ENCODE measurements around the gene SLC6A5. TPM values are rescaled to one million over a fixed set of nuclear protein-coding genes. Genes with fewer than 3 reads are reported as not detected.

The SLC6A5 gene
- total and polyA plus RNA-seq, 4 donors: 4.9 to 56.9 (median 32.3) TPM

- Histone ChIP-seq H3K27ac (ENCODE audit: low read depth, low read length) (no peak overlapping the region), H3K27me3 (ENCODE audit: control insufficient read depth, insufficient read depth, low read length) (no peaks in the 10 kb centered on the region), H3K36me3 (ENCODE audit: control insufficient read depth, insufficient read depth, low read length) (no peaks in the 10 kb centered on the region), H3K9me3 (ENCODE audit: control insufficient read depth, insufficient read depth, low read length) (no peaks in the 10 kb centered on the region), H3K4me1 (ENCODE audit: control insufficient read depth, insufficient read depth, low read length) (no peaks in the 10 kb centered on the region), H3K4me3 (ENCODE audit: low read depth, low read length) (no peak overlapping the region)
- no peak for DNase-seq (ENCODE audit: low read depth in 4 of 6, low spot score in 6 of 6)
- WGBS (ENCODE audit: insufficient coverage): 80% methylated on average over 1 of the region's 1 CpG
Observed at GRCh38 chr11:20658135-20658534, 58.7 kb downstream of the SLC6A5 start.

- Histone ChIP-seq H3K4me1 (ENCODE audit: control insufficient read depth, insufficient read depth, low read length) (no peaks in the 10 kb centered on the region), H3K9me3 (ENCODE audit: control insufficient read depth, insufficient read depth, low read length) (no peaks in the 10 kb centered on the region), H3K27me3 (ENCODE audit: control insufficient read depth, insufficient read depth, low read length) (no peaks in the 10 kb centered on the region), H3K36me3 (ENCODE audit: control insufficient read depth, insufficient read depth, low read length) (no peaks in the 10 kb centered on the region), H3K4me3 (ENCODE audit: low read depth, low read length) (no peak overlapping the region), H3K27ac (ENCODE audit: low read depth, low read length) (no peak overlapping the region)
- 77% methylated on average over 3 of the region's 3 CpGs for WGBS (ENCODE audit: insufficient coverage)
- DNase-seq (ENCODE audit: low read depth in 4 of 6, low spot score in 6 of 6): no peak
Observed at GRCh38 chr11:20661445-20661844, 62.0 kb downstream of the SLC6A5 start.

- H3K4me1 ChIP-seq (ENCODE audit: control insufficient read depth, insufficient read depth, low read length): no peaks in the 10 kb centered on the region
- no CpG with 5 or more reads among the region's 3 CpGs for WGBS (ENCODE audit: insufficient coverage)
Observed at GRCh38 chr11:20661850-20662249, 62.4 kb downstream of the SLC6A5 start.

DNA sequence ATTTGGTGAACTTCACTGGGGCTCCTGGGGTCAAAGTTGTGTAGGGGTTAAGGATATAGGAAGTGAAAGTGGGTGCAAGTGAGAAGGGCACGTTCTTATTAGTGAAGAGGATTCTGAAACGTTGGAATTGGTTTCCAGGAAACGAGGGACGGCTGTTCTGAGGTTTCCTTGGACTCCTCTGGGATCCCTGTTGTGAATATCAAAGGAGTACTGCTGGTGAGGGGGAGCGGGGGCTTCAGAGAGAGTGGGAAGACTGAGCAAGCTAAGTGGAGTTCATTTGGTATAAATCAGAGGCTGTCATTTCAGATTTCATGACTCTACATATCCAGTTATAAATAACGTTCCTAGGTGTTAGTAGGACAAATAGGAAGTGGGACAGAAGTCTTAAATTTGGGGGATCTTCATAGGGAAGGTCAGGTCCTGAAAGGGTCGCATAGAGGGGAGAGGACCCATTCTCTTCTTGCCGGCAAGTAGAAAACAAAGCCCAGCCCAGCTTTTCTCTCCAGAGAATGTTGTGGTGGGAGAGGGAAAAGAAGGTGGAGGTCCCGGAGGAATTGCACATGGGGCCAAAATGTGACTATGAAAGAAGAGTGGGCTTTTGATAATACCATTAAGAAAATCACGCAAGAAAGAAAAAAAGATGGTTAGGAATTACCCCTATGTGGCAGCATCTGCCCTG, 68.9 kb downstream of the SLC6A5 start:
- Histone ChIP-seq H3K36me3 (ENCODE audit: control insufficient read depth, insufficient read depth, low read length) (no peaks in the 10 kb centered on the region), H3K9me3 (ENCODE audit: control insufficient read depth, insufficient read depth, low read length) (no peaks in the 10 kb centered on the region), H3K27ac (ENCODE audit: low read depth, low read length) (no peak overlapping the region), H3K4me3 (ENCODE audit: low read depth, low read length) (peak overlapping the region; percentile 29), H3K27me3 (ENCODE audit: control insufficient read depth, insufficient read depth, low read length) (peaks cover 48% of the 10 kb centered on the region), H3K4me1 (ENCODE audit: control insufficient read depth, insufficient read depth, low read length) (peaks cover 26% of the 10 kb centered on the region)
- WGBS (ENCODE audit: insufficient coverage): 3% methylated on average over 6 of the region's 10 CpGs
- DNase-seq (ENCODE audit: low read depth in 4 of 6, low spot score in 6 of 6): peak in 2 of 6 donors; percentile 7 to 37

More at GRCh38 chr11:20661850-20662249, 62.4 kb downstream of the SLC6A5 start:
- no peak overlapping the region for H3K27ac ChIP-seq (ENCODE audit: low read depth, low read length)
- H3K4me3 ChIP-seq (ENCODE audit: low read depth, low read length): no peak overlapping the region
- peaks cover under 1% of the 10 kb centered on the region for H3K27me3 ChIP-seq (ENCODE audit: control insufficient read depth, insufficient read depth, low read length)
- no peaks in the 10 kb centered on the region for H3K36me3 ChIP-seq (ENCODE audit: control insufficient read depth, insufficient read depth, low read length)
- DNase-seq (ENCODE audit: low read depth in 4 of 6, low spot score in 6 of 6): no peak
- no peaks in the 10 kb centered on the region for H3K9me3 ChIP-seq (ENCODE audit: control insufficient read depth, insufficient read depth, low read length)

- peaks cover 26% of the 10 kb centered on the region for H3K4me1 ChIP-seq (ENCODE audit: control insufficient read depth, insufficient read depth, low read length)
- H3K36me3 ChIP-seq (ENCODE audit: control insufficient read depth, insufficient read depth, low read length): no peaks in the 10 kb centered on the region
- peak in 2 of 6 donors; percentile 72 to 74 for DNase-seq (ENCODE audit: low read depth in 4 of 6, low spot score in 6 of 6)
- no peaks in the 10 kb centered on the region for H3K9me3 ChIP-seq (ENCODE audit: control insufficient read depth, insufficient read depth, low read length)
- no peak within 1 kb of the TSS for H3K27ac ChIP-seq (ENCODE audit: low read depth, low read length)
- under 1% methylated on average over 89 of the region's 93 CpGs for WGBS (ENCODE audit: insufficient coverage)
- peaks cover 48% of the 10 kb centered on the region for H3K27me3 ChIP-seq (ENCODE audit: control insufficient read depth, insufficient read depth, low read length)
- H3K4me3 ChIP-seq (ENCODE audit: low read depth, low read length): peak within 1 kb of the TSS; percentile 39
Observed at GRCh38 chr11:20668844-20669819, 69.7 kb downstream of the SLC6A5 start, which contains the start of gene NELL1. Gene NELL1 (plus strand): TSS chr11:20669586.

DNA sequence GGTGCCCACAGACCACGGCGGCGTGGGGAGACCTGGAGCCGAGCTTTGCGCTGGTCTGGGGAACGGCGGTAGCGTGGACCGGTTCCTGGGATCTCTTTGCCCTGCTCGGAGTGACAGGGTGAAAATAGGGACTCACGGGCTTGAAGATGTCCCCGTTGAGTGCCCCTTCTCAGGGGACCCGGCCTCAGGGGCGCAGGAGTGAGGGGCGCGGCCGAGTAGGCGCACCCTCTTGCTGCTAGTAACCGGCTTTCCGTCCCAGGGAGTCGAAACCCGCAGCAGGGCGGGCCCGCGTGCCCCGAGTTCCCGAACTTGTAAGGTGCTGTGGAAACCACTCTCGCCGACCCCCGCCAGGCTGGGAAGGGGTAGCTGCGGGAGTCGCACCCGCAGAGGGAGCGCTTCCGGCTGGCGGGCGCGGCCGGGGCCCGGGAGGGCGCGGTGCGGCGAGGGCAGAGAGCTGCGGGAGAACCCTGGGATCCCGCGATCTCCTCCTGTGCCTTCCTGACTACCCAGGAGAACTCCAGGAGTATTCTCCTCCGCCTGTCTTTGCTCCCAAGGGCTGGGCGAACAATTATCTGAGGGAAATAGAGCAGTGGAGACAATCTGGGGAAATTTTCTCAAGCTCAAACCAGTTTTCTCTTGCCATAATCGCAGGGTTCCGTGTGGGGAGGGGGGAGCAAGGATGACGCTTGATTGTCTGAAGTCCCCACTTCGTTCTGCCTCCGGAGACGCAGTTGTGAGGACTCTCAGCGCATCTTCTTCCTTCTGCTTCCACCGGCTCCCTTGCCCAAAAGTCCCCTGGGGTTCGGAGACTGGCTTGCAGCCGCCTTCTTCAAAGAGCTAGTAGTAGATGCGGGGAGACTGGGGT, 70.6 kb downstream of the SLC6A5 start:
- DNase-seq (ENCODE audit: low read depth in 4 of 6, low spot score in 6 of 6): peak in 2 of 6 donors; percentile 64
- Histone ChIP-seq H3K4me1 (ENCODE audit: control insufficient read depth, insufficient read depth, low read length) (peaks cover 26% of the 10 kb centered on the region), H3K27me3 (ENCODE audit: control insufficient read depth, insufficient read depth, low read length) (peaks cover 48% of the 10 kb centered on the region), H3K36me3 (ENCODE audit: control insufficient read depth, insufficient read depth, low read length) (no peaks in the 10 kb centered on the region), H3K9me3 (ENCODE audit: control insufficient read depth, insufficient read depth, low read length) (no peaks in the 10 kb centered on the region), H3K27ac (ENCODE audit: low read depth, low read length) (no peak overlapping the region), H3K4me3 (ENCODE audit: low read depth, low read length) (peak overlapping the region; percentile 39)
- WGBS (ENCODE audit: insufficient coverage): under 1% methylated on average over 52 of the region's 60 CpGs

DNA sequence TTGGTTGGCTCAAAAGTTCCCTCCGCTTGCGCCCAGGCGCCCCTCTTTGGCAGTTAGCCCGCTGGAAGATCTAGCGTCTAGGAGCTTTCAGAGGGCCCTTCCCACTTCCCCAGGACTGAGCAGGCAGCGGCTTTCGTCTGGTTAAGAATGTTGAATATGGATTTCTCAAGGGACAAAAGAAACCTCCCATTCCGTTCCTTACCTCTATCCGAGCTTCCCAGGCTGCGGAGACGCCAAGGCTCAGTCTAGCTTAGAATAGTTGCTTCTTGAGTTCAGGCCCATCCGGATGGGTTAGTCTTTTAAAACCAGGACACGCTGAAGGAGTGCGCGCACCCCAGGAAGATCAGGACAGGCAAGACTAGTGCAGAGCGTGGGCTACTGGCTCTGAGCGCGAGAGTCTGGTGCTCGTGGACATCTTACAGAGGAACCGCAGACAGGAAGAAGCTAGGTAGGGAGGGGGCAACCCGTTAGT, 71.6 kb downstream of the SLC6A5 start:
- DNase-seq (ENCODE audit: low read depth in 4 of 6, low spot score in 6 of 6): peak in 2 of 6 donors; percentile 54 to 66
- no peak overlapping the region for H3K27ac ChIP-seq (ENCODE audit: low read depth, low read length)

GRCh38 chr11:20671856-20672546, 72.6 kb downstream of the SLC6A5 start:
- H3K27ac ChIP-seq (ENCODE audit: low read depth, low read length): no peak overlapping the region
- no peaks in the 10 kb centered on the region for H3K9me3 ChIP-seq (ENCODE audit: control insufficient read depth, insufficient read depth, low read length)
- WGBS (ENCODE audit: insufficient coverage): 15% methylated on average over 1 of the region's 6 CpGs
- DNase-seq (ENCODE audit: low read depth in 4 of 6, low spot score in 6 of 6): peak in 2 of 6 donors; percentile 72 to 90
- H3K36me3 ChIP-seq (ENCODE audit: control insufficient read depth, insufficient read depth, low read length): no peaks in the 10 kb centered on the region
- no peak overlapping the region for H3K4me3 ChIP-seq (ENCODE audit: low read depth, low read length)
- peaks cover 26% of the 10 kb centered on the region for H3K4me1 ChIP-seq (ENCODE audit: control insufficient read depth, insufficient read depth, low read length)
- H3K27me3 ChIP-seq (ENCODE audit: control insufficient read depth, insufficient read depth, low read length): peaks cover 47% of the 10 kb centered on the region

More for the DNA sequence above, 71.6 kb downstream of the SLC6A5 start:
- Histone ChIP-seq H3K4me1 (ENCODE audit: control insufficient read depth, insufficient read depth, low read length) (peaks cover 26% of the 10 kb centered on the region), H3K4me3 (ENCODE audit: low read depth, low read length) (peak overlapping the region; percentile 39), H3K9me3 (ENCODE audit: control insufficient read depth, insufficient read depth, low read length) (no peaks in the 10 kb centered on the region), H3K27me3 (ENCODE audit: control insufficient read depth, insufficient read depth, low read length) (peaks cover 48% of the 10 kb centered on the region), H3K36me3 (ENCODE audit: control insufficient read depth, insufficient read depth, low read length) (no peaks in the 10 kb centered on the region)
- 9% methylated on average over 11 of the region's 21 CpGs for WGBS (ENCODE audit: insufficient coverage)

Measured in spinal cord (tissue), 10 donors.